GM21367 (cell line): ENCODE measurements around the gene CASTOR1.

Source experiments
- ATAC-seq: cut with Tn5 transposase; IDR thresholded peaks from one replicate; pipeline ENCODE4 v1.9.1; 2021; ENCODE audit not compliant: unreplicated experiment

CASTOR1 gene

GRCh38 chr22:30301995-30302809, 12.9 kb upstream of the CASTOR1 start:
- ATAC-seq, result no peak

- no peak for ATAC-seq
Measured at GRCh38 chr22:30299322-30299721, 10.0 kb upstream of the CASTOR1 start.

- no peak for ATAC-seq
Measured at GRCh38 chr22:30297991-30298701, 8.8 kb upstream of the CASTOR1 start.

GRCh38 chr22:30297276-30297990, 8.1 kb upstream of the CASTOR1 start:
- ATAC-seq, result no peak

DNA sequence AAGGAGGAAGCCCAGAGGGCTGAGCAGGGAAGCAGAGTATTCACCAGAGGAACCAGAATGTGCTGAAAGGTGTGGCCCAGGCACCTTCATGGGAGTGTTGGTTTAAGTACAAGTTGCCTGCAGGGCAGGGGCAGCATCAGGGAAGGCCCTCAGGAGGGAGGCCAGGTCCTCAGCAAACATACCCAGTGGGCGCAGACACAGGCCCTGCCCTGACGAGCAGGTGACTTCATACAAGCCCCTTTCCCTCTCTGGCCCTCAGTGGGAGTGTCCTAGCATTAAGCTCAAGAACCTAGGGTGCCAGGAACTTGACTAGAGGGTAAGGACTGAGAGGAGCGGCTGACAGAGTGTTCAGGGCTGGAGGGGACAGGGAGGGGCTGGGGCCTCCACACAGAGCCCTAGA, 7.5 kb upstream of the CASTOR1 start:
- ATAC-seq, result no peak

DNA sequence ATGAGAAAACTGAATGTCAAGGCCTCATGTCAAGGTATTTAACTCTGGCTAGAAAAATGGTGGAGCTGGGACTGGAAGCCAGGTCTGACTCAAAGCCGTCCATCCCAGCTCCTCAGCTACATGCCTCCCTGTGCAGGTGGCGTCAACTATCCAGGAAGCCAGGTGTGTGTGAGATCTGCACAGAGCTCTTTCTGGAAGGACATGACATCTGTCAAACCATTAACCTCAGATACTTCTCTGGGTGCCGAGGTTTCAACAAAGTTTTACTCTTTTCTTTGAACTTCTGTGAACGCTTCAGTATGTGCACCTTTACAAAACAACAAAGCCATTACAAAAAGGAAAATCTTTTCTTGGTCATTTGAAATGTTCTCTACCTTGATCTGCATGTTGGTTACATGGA, 7.0 kb upstream of the CASTOR1 start:
- ATAC-seq, result no peak

DNA sequence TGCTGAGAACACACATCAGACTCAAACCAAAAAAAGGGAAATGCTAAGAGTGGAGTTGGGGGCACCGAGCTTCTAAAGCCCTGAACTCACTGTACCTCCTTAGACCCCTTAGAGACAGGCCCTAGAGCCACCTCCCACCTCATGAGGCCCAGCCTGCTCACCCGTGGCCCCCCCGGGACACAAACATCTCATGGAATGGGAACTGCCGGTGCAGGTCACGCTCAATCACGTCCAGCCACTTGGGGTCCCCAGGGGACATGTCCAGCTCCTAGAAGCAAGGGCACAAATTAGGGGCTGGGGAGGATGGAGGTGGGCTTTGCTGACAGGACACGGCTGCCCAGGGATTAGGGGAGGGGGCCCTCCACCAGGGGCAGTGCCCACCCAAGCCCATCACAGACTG, 6.3 kb upstream of the CASTOR1 start:
- no peak for ATAC-seq

- ATAC-seq, result no peak
Measured at GRCh38 chr22:30294830-30295229, 5.5 kb upstream of the CASTOR1 start.

- ATAC-seq, result no peak
Measured at GRCh38 chr22:30294066-30294465, 4.8 kb upstream of the CASTOR1 start.

GRCh38 chr22:30293026-30293425, 3.7 kb upstream of the CASTOR1 start:
- no peak for ATAC-seq

GRCh38 chr22:30292069-30292970, 3.0 kb upstream of the CASTOR1 start:
- no peak for ATAC-seq

GRCh38 chr22:30291058-30291892, 2.0 kb upstream of the CASTOR1 start:
- no peak for ATAC-seq

- ATAC-seq, result no peak
Measured at GRCh38 chr22:30290342-30291057, 1.2 kb upstream of the CASTOR1 start.

DNA sequence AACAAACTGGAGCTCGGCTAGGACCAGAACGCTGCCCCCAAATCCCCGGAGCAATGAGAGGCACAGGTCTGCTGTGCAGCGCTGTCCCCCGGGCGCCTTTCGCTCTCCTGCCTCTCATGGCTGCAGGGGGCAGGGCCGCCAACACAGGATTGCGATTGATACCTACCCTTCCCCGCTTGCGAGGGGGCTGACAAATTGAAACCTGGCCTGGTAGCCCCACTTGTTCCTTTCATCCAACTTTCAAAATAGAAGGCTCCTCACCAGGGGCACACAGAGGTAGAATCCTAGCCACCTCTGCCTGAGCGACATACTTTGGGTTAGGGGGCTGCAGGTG, 642 bp upstream of the CASTOR1 start:
- no peak for ATAC-seq

DNA sequence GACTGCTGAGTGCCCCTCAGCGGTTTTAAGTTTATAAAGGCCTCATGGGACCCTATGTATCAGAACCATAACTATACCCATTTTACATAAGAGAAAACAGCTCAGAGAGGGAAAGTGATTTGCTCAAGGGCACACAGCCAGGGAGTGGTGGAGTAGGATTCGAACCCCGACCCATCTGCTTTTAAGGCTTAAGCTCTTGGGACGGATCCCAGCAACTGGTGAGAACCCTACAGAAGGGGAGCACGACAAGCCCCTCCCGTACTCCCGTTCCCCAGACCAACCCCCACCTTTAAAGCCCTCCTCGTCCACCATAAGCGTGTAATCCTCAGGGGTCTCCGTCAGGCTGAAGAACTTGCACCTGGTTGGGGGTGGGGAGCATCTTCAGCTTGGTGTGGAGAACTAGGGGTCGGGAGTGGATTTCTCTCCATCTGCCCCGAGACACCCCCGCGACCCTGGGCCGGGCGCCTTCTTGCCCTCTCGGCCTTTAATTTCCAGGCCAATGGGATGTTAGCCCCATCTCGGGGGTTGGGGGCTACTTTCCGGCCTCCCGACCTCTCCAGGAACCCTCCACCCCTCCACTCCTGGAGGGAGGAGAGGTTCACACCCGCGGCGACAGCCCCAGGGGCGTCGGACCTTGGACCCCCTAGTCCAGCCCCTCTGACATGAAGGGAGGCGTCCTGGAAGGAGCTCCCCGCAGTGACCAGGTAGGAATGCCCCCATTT, 725 bp downstream of the CASTOR1 start:
- no peak for ATAC-seq

- no peak for ATAC-seq
Measured at GRCh38 chr22:30287648-30288418, 1.5 kb downstream of the CASTOR1 start.

GRCh38 chr22:30286813-30287647, 2.3 kb downstream of the CASTOR1 start:
- no peak for ATAC-seq
